ENCODE measurements around the gene SPAG6. TPM values are rescaled to one million over a fixed set of nuclear protein-coding genes. Genes with fewer than 3 reads are reported as not detected.
A peak's percentile ranks its signal among the peaks of the same experiment; 100 is the strongest.

The SPAG6 gene
- total RNA-seq, 1 experiment from 2014 or later = not detected

- Mint-ChIP-seq H3K27ac (ENCODE audit: unreplicated experiment) (no peak overlapping the region), H3K27me3 (ENCODE audit: unreplicated experiment) (peaks cover 45% of the 10 kb centered on the region), H3K4me1 (ENCODE audit: low read depth, unreplicated experiment) (no peaks in the 10 kb centered on the region), H3K9me3 (ENCODE audit: low read depth, unreplicated experiment) (no peaks in the 10 kb centered on the region), H3K4me3 (ENCODE audit: low read depth, unreplicated experiment) (no peak overlapping the region), H3K36me3 (ENCODE audit: insufficient read depth, unreplicated experiment) (peaks cover 14% of the 10 kb centered on the region)
- intact Hi-C loops (cut with micrococcal nuclease; ENCODE audit: unreplicated experiment) = no loop called here
- BruUV-seq (replicated peaks) = no TSS peak
- no peak for DNase-seq
- CTCF ChIA-PET = no interaction called here
- TF ChIP-seq, protein P1, sequence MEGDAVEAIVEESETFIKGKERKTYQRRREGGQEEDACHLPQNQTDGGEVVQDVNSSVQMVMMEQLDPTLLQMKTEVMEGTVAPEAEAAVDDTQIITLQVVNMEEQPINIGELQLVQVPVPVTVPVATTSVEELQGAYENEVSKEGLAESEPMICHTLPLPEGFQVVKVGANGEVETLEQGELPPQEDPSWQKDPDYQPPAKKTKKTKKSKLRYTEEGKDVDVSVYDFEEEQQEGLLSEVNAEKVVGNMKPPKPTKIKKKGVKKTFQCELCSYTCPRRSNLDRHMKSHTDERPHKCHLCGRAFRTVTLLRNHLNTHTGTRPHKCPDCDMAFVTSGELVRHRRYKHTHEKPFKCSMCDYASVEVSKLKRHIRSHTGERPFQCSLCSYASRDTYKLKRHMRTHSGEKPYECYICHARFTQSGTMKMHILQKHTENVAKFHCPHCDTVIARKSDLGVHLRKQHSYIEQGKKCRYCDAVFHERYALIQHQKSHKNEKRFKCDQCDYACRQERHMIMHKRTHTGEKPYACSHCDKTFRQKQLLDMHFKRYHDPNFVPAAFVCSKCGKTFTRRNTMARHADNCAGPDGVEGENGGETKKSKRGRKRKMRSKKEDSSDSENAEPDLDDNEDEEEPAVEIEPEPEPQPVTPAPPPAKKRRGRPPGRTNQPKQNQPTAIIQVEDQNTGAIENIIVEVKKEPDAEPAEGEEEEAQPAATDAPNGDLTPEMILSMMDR (IDR thresholded peaks at IDR 0.05; ENCODE audit: unreplicated experiment) = no peak
Measured at GRCh38 chr10:22338931-22339330, 6.4 kb upstream of the SPAG6 start.

- TF ChIP-seq, protein P1 (IDR thresholded peaks at IDR 0.05; ENCODE audit: unreplicated experiment) = no peak
- intact Hi-C loops (cut with micrococcal nuclease; ENCODE audit: unreplicated experiment) = loop anchor here (5.0 kb wide), 2 partner anchors 87 to 647 kb away; no protein-coding TSS in a partner anchor
- peak overlapping the region; percentile 47 for H3K27ac Mint-ChIP-seq (ENCODE audit: unreplicated experiment)
- no peaks in the 10 kb centered on the region for H3K9me3 Mint-ChIP-seq (ENCODE audit: low read depth, unreplicated experiment)
- H3K4me3 Mint-ChIP-seq (ENCODE audit: low read depth, unreplicated experiment) = peak overlapping the region; percentile 77
- H3K27me3 Mint-ChIP-seq (ENCODE audit: unreplicated experiment) = peaks cover 54% of the 10 kb centered on the region
- no peaks in the 10 kb centered on the region for H3K4me1 Mint-ChIP-seq (ENCODE audit: low read depth, unreplicated experiment)
- peaks cover 14% of the 10 kb centered on the region for H3K36me3 Mint-ChIP-seq (ENCODE audit: insufficient read depth, unreplicated experiment)
- no TSS peak for BruUV-seq (replicated peaks)
- CTCF ChIA-PET = interaction anchor here (0.6 to 1.4 kb wide), 11 partner anchors 14 to 649 kb away, joined by 3 to 7 read pairs (median 3); partner anchors contain the start of gene COMMD3
- DNase-seq = no peak
Measured at GRCh38 chr10:22339761-22340328, 5.5 kb upstream of the SPAG6 start.

DNA sequence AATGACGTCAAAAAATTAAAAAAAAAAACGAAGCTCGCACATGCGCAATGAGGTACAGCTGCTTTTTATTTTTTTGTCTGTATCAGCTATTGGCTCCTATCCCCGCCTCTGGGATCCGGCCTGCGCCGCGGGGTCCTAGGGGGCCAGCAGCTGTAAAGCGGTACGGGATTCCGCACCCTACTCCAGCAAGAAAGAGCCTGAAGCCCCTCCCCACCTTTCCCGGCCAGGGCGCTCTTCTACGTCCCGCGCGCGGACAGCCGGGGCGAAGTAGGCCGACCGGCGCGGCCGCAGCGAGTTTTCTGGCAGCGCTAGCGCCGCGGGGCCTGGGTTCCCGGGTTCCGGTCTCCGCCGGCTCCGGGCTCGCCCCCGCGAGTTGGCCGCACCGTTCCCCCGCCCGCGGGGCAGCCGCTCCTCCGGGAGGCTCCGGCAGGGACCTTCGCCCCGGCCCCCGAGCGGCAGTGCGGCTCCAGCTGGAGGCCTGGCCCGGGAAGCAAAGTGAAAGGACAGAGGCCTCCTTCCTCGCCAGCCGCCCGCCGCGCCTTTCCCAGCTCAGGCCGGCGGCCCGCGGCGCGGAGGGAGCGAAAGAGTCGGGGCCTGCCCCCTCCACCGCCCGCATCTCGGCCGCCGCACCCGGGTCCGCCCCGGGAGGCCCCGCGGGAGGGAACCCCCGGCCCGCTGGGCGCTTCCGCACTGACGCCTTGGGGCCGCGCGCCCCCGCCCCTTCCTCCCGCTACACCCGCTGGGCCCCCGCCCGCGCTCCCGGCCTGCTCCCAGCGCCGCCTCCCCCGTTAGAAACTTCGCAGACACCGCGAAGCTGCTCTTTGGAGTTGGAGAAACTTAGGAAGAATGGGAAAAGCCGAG lies 4.7 kb upstream of the SPAG6 start:
- Mint-ChIP-seq H3K36me3 (ENCODE audit: insufficient read depth, unreplicated experiment) (peaks cover 14% of the 10 kb centered on the region), H3K27me3 (ENCODE audit: unreplicated experiment) (peaks cover 54% of the 10 kb centered on the region), H3K4me1 (ENCODE audit: low read depth, unreplicated experiment) (no peaks in the 10 kb centered on the region), H3K9me3 (ENCODE audit: low read depth, unreplicated experiment) (no peaks in the 10 kb centered on the region), H3K4me3 (ENCODE audit: low read depth, unreplicated experiment) (peak overlapping the region; percentile 77), H3K27ac (ENCODE audit: unreplicated experiment) (peak overlapping the region; percentile 47)
- TF ChIP-seq, protein P1 (IDR thresholded peaks at IDR 0.05; ENCODE audit: unreplicated experiment) = no peak
- DNase-seq = peak; percentile 61
- no TSS peak for BruUV-seq (replicated peaks)
- intact Hi-C loops (cut with micrococcal nuclease; ENCODE audit: unreplicated experiment) = loop anchor here (5.0 kb wide), 2 partner anchors 87 to 647 kb away; no protein-coding TSS in a partner anchor
- CTCF ChIA-PET = interaction anchor here (0.6 to 1.4 kb wide), 11 partner anchors 14 to 648 kb away, joined by 3 to 7 read pairs (median 3); partner anchors contain the start of gene COMMD3

- H3K4me1 Mint-ChIP-seq (ENCODE audit: low read depth, unreplicated experiment) = no peaks in the 10 kb centered on the region
- H3K4me3 Mint-ChIP-seq (ENCODE audit: low read depth, unreplicated experiment) = peak overlapping the region; percentile 77
- TF ChIP-seq, protein P1 (IDR thresholded peaks at IDR 0.05; ENCODE audit: unreplicated experiment) = no peak
- CTCF ChIA-PET = interaction anchor here (1.4 kb wide), 1 partner anchor 113 kb away, joined by 3 read pairs; no protein-coding TSS in a partner anchor
- H3K27ac Mint-ChIP-seq (ENCODE audit: unreplicated experiment) = no peak overlapping the region
- H3K9me3 Mint-ChIP-seq (ENCODE audit: low read depth, unreplicated experiment) = no peaks in the 10 kb centered on the region
- intact Hi-C loops (cut with micrococcal nuclease; ENCODE audit: unreplicated experiment) = loop anchor here (5.0 kb wide), 2 partner anchors 86 to 646 kb away; no protein-coding TSS in a partner anchor
- BruUV-seq (replicated peaks) = TSS peak; percentile 70
- no peak for DNase-seq
- H3K27me3 Mint-ChIP-seq (ENCODE audit: unreplicated experiment) = peaks cover 61% of the 10 kb centered on the region
- H3K36me3 Mint-ChIP-seq (ENCODE audit: insufficient read depth, unreplicated experiment) = peaks cover 14% of the 10 kb centered on the region
Measured at GRCh38 chr10:22341190-22341925, 3.9 kb upstream of the SPAG6 start.

All from Calu3 (cell line).